ENCODE data around the gene SLCO3A1. TPM values are rescaled to one million over a fixed set of nuclear protein-coding genes. Genes with fewer than 3 reads are reported as not detected.
A peak's percentile ranks its signal among the peaks of the same experiment; 100 is the strongest.

SLCO3A1 gene
- total RNA-seq, 1 experiment from 2014 or later = 5.1 TPM

DNA sequence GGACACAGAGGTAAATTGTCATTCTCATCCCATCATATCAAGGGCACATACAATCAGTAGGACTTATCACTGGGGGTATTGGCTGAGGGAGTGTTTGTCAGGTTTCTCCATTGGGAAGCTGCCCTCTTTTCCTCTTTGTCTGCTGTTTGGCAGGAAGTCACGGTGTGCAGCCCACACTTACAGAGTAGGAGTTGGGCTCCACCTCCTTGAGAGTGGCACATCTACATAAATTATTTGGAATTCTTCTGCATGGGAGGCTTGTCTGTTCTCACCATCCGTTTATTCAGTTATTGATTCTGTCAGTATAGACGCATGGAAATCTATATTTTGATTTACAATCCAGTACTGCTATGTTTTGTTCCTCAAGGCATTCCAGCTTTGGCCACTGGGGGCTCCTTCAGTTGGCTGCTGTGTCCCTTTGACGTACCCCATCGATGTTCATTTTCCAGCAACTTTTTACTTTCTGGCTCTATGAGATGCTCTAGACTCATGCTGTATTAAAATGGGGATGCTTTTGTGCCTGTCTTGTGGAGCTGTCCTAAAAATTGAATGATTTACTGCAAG, 200.3 kb downstream of the SLCO3A1 start (continued):
- TF ChIP-seq RAD21 (IDR thresholded peaks at IDR 0.05; ENCODE audit: low read depth) = peak; percentile 15; the same call in 1 of the 2 replicates

GRCh38 chr15:92056875-92057274, 203.4 kb downstream of the SLCO3A1 start:
- ChIA-PET POLR2A (no interaction called here), RAD21 (ENCODE audit: low non-redundant PET in 1 of 2, low total read pairs in 2 of 2, uncharacterized antibody in 2 of 2, unreplicated experiment in 2 of 2) (no interaction called here), CTCF (no interaction called here)
- Histone ChIP-seq H3K4me2 (ENCODE audit: low read length) (no peak overlapping the region), H3K4me1 (ENCODE audit: control insufficient read depth in 1 of 2, insufficient read depth in 2 of 2, low read length in 2 of 2) (no peaks in the 10 kb centered on the region), H3K79me2 (ENCODE audit: insufficient read depth, low read length) (no peaks in the 10 kb centered on the region), H3K9me3 (ENCODE audit: control insufficient read depth in 1 of 2, insufficient read depth in 1 of 2, low read depth in 1 of 2, low read length in 2 of 2) (no peaks in the 10 kb centered on the region), H3K27ac (ENCODE audit: low read depth, low read length) (no peak overlapping the region), H3K36me3 (ENCODE audit: control insufficient read depth in 1 of 2, insufficient read depth in 2 of 2, low read length in 2 of 2) (no peaks in the 10 kb centered on the region), H3K27me3 (ENCODE audit: insufficient read depth, low read length) (peaks cover 11% of the 10 kb centered on the region), H4K20me1 (ENCODE audit: insufficient read depth) (no peaks in the 10 kb centered on the region), H2AFZ (ENCODE audit: low read depth, low read length, poor library complexity, severe bottlenecking) (no peak overlapping the region), H3K9ac (ENCODE audit: low read length) (no peak overlapping the region), H3K9me2 (ENCODE audit: insufficient read depth) (no peaks in the 10 kb centered on the region), H3K4me3 (replicated peaks in 1 of 2; ENCODE audit: low read depth in 1 of 2, low read length in 2 of 2) (no peak overlapping the region)
- ATAC-seq (no peak), DNase-seq (ENCODE audit: low read depth, low spot score) (no peak)
- no TSS peak for BruUV-seq (replicated peaks)
- TF ChIP-seq ZBTB33 (IDR thresholded peaks at IDR 0.05; ENCODE audit: extremely low read depth, insufficient replicate concordance, low read length) = no peak
- TF ChIP-seq JUND (IDR thresholded peaks at IDR 0.05) = no peak
- TF ChIP-seq YY1 (IDR thresholded peaks at IDR 0.05; ENCODE audit: extremely low read depth, insufficient replicate concordance, low read depth, low read length) = no peak
- no peak for TF ChIP-seq EZH2phosphoT487 (IDR thresholded peaks at IDR 0.05; ENCODE audit: borderline replicate concordance)
- intact Hi-C loops (cut with micrococcal nuclease) = no loop called here

Measured in HCT116 (cell line).